IPS-15b (cell line): ENCODE results near the gene PCDHB7.
"Not testable (repeated sequence)": the region's sequence is repeated elsewhere in the genome, so short reads cannot be mapped to it uniquely, and the experiment has no call there.

Experiments
- H3K27me3 ChIP-seq: one replicate; pipeline ENCODE4 v1.6.1; 2013; ENCODE audit warnings: low read length; ENCODE audit not compliant: control insufficient read depth, insufficient read depth
- H3K36me3 ChIP-seq: one replicate; pipeline ENCODE4 v1.6.1; 2013; ENCODE audit warnings: low read length; ENCODE audit not compliant: control insufficient read depth, insufficient read depth
- H3K4me1 ChIP-seq: one replicate; pipeline ENCODE4 v1.6.1; 2013; ENCODE audit warnings: mild to moderate bottlenecking, low read length; ENCODE audit not compliant: control insufficient read depth, insufficient read depth
- H3K4me3 ChIP-seq: one replicate; pipeline ENCODE4 v1.5.1; 2013; ENCODE audit warnings: low read depth, low read length
- H3K9ac ChIP-seq: one replicate; pipeline ENCODE4 v1.6.1; 2013; ENCODE audit warnings: low read depth, mild to moderate bottlenecking, low read length
- H3K9me3 ChIP-seq: one replicate; pipeline ENCODE4 v1.6.1; 2013; ENCODE audit warnings: mild to moderate bottlenecking, low read length; ENCODE audit not compliant: control insufficient read depth, insufficient read depth

PCDHB7 gene

DNA sequence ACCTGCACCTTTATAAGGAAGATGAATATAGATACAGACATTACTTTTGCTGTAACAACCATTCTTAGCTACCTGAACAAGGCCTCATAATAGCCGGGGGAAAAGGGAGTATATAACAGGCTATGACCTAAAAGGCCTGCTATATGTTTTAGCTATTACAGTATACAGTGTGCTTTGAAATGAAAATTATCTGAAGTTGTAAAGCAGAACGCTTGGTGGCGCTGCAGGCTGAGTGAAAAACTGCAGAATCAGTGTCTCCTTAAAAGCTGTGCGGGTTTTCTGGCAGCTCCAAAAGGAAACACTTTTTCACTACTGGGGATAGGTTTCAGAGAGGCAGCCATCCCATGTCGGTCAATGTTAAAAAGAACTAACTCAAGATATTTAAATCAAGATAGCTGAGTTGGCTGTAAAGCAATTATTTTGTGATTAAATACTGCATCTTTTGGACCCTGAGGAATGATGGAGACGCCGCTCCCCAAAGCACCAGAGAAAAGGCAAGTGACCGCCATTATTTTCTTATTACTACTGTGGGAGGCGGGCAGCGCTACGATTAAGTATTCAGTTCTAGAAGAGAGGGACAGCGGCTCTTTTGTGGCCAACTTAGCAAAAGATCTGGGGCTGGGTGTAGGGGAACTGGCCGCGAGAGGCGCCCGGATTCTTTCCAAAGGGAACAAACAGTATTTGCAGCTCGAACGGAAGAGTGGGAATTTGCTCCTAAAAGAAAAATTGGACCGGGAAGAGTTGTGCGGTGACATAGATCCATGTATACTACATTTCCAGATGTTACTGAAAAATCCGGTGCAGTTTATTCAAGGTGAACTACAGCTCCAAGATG is 16.7 kb upstream of the PCDHB7 start:
- Histone ChIP-seq H3K9me3 (peaks cover 4% of the 10 kb centered on the region), H3K4me3 (peak overlapping the region; percentile 16), H3K9ac (no peak overlapping the region), H3K36me3 (no peaks in the 10 kb centered on the region), H3K4me1 (no peaks in the 10 kb centered on the region), H3K27me3 (no peaks in the 10 kb centered on the region)

DNA sequence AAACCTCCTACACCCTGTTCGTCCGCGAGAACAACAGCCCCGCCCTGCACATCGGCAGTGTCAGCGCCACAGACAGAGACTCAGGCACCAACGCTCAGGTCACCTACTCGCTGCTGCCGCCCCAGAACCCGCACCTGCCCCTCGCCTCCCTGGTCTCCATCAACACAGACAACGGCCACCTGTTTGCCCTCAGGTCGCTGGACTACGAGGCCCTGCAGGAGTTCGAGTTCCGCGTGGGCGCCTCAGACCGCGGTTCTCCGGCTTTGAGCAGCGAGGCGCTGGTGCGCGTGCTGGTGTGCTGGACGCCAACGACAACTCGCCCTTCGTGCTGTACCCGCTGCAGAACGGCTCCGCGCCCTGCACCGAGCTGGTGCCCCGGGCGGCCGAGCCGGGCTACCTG is 15.1 kb upstream of the PCDHB7 start:
- H3K4me1 ChIP-seq, H3K27me3 ChIP-seq, H3K9ac ChIP-seq, H3K9me3 ChIP-seq, H3K4me3 ChIP-seq, H3K36me3 ChIP-seq: not testable (repeated sequence)

DNA sequence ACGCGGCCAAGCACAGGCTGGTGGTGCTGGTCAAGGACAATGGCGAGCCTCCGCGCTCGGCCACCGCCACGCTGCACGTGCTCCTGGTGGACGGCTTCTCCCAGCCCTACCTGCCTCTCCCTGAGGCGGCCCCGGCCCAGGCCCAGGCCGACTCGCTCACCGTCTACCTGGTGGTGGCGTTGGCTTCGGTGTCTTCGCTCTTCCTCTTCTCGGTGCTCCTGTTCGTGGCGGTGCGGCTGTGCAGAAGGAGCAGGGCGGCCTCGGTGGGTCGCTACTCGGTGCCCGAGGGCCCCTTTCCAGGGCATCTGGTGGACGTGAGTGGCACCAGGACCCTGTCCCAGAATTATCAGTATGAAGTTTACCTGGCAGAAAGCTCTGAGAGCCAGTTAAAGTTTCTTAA is 14.5 kb upstream of the PCDHB7 start:
- not testable (repeated sequence) for H3K9ac ChIP-seq, H3K4me1 ChIP-seq, H3K4me3 ChIP-seq, H3K36me3 ChIP-seq, H3K9me3 ChIP-seq, H3K27me3 ChIP-seq

DNA sequence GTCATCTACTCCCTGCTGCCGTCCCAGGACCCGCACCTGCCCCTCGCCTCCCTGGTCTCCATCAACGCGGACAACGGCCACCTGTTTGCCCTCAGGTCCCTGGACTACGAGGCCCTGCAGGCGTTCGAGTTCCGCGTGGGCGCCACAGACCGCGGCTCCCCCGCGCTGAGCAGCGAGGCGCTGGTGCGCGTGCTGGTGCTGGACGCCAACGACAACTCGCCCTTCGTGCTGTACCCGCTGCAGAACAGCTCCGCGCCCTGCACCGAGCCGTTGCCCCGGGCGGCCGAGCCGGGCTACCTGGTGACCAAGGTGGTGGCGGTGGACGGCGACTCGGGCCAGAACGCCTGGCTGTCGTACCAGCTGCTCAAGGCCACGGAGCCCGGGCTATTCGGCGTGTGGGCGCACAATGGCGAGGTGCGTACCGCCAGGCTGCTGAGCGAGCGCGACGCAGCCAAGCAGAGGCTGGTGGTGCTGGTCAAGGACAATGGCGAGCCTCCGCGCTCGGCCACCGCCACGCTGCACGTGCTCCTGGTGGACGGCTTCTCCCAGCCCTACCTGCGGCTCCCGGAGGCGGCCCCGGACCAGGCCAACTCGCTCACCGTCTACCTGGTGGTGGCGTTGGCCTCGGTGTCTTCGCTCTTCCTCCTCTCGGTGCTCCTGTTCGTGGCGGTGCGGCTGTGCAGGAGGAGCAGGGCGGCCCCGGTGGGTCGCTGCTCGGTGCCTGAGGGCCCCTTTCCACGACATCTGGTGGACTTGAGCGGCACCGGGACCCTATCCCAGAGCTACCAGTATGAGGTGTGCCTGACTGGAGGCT is 2.1 kb downstream of the PCDHB7 start:
- H3K4me1 ChIP-seq, H3K36me3 ChIP-seq, H3K9ac ChIP-seq, H3K4me3 ChIP-seq, H3K9me3 ChIP-seq, H3K27me3 ChIP-seq: not testable (repeated sequence)

DNA sequence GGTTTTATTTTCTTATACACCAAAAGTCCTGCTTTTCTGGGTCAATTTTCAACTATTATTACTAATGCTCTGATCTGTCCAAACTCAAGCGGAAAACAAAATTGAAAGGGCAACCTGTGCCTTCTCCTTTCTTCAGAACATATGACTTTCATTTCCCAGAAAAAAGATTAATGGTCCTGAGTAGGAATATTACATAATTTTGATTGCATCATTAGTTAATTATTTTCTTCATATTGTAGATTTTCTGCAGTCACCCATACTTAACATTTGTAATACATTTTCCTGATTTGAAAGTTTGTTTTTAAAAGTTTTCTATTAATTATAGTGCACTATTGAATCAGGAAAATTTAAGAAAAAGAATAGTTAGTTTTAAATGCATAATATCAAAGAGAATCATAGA is 3.5 kb downstream of the PCDHB7 start:
- H3K4me1 ChIP-seq: no peaks in the 10 kb centered on the region
- H3K4me3 ChIP-seq: no peak overlapping the region
- H3K9ac ChIP-seq: no peak overlapping the region

DNA sequence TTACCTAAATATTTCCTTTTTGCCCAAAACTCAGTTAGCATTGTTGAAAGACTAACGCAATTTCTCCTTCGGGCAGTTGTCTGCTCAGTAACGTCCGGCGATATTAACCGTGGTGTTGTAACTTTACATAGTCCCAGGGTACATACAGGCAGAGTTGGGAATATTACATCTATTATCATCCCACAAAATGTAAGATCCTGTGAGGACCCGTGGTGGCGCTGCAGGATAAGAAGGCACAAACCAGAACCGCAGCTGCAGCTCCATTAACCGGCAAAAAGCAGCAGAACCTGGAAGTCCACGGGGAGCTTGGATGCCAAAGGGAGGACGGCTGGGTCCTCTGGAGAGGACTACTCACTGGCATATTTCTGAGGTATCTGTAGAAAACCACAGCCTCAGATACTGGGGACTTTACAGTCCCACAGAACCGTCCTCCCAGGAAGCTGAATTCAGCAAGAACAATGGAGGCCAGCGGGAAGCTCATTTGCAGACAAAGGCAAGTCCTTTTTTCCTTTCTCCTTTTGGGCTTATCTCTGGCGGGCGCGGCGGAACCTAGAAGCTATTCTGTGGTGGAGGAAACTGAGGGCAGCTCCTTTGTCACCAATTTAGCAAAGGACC is 5.2 kb downstream of the PCDHB7 start, which contains the start of gene PCDHB8:
Gene PCDHB8, plus strand, starts transcription at position 214 of the 615 bp plus-strand sequence. Its CDS starts 245 bp downstream, at position 459.
- H3K9ac ChIP-seq, H3K36me3 ChIP-seq, H3K4me1 ChIP-seq, H3K4me3 ChIP-seq, H3K27me3 ChIP-seq, H3K9me3 ChIP-seq: not testable (repeated sequence)

More for the DNA sequence above, 3.5 kb downstream of the PCDHB7 start:
- Histone ChIP-seq H3K27me3 (no peaks in the 10 kb centered on the region), H3K36me3 (no peaks in the 10 kb centered on the region), H3K9me3 (peaks cover 7% of the 10 kb centered on the region)

DNA sequence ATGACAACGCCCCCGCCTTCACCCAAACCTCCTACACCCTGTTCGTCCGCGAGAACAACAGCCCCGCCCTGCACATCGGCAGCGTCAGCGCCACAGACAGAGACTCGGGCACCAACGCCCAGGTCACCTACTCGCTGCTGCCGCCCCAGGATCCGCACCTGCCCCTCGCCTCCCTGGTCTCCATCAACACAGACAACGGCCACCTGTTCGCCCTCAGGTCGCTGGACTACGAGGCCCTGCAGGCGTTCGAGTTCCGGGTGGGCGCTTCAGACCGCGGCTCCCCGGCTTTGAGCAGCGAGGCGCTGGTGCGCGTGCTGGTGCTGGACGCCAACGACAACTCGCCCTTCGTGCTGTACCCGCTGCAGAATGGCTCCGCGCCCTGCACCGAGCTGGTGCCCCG is 6.9 kb downstream of the PCDHB7 start:
- H3K9me3 ChIP-seq, H3K4me3 ChIP-seq, H3K27me3 ChIP-seq, H3K4me1 ChIP-seq, H3K36me3 ChIP-seq, H3K9ac ChIP-seq: not testable (repeated sequence)

DNA sequence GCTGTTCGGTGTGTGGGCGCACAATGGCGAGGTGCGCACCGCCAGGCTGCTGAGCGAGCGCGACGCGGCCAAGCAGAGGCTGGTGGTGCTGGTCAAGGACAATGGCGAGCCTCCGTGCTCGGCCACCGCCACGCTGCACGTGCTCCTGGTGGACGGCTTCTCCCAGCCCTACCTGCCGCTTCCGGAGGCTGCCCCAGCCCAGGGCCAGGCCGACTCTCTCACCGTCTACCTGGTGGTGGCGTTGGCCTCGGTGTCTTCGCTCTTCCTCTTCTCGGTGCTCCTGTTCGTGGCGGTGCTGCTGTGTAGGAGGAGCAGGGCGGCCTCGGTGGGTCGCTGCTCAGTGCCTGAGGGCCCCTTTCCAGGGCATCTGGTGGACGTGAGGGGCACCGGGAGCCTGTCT is 7.4 kb downstream of the PCDHB7 start:
- H3K9me3 ChIP-seq, H3K4me3 ChIP-seq, H3K4me1 ChIP-seq, H3K27me3 ChIP-seq, H3K36me3 ChIP-seq, H3K9ac ChIP-seq: not testable (repeated sequence)

DNA sequence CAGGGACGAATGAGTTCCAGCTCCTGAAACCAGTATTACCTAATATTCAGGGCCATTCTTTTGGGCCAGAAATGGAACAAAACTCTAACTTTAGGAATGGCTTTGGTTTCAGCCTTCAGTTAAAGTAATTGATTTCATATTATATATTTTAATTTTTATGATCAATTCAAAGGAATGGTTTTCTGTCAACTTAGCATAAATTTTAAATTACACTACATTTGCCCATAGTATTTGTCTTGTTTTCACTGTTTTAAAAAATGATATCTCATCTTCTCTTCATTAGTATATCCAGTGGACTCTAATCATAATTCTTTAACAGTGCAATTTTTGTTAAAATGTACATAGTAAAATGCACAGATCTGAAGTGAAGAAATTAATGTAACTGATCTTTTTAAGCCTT is 7.9 kb downstream of the PCDHB7 start:
- Histone ChIP-seq H3K36me3 (no peaks in the 10 kb centered on the region), H3K27me3 (no peaks in the 10 kb centered on the region), H3K9me3 (peaks cover 6% of the 10 kb centered on the region), H3K4me1 (no peaks in the 10 kb centered on the region), H3K9ac (no peak overlapping the region), H3K4me3 (no peak overlapping the region)

DNA sequence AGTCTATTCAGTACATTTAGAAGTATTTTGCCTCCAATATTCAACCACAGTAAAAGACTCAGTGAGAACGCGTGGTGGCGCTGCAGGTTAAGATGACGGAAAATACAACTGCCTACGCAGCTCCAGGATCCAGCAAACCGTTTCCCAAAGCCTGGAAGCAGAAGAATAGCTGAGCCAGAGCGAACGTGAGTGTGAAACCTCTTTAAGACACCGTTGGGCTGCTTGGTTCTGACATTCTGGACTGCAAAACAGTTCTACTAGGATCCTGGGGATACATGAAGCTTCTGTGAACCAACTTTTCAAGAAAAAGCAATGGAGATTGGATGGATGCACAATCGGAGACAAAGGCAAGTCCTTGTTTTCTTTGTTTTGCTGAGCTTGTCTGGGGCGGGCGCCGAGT is 9.8 kb downstream of the PCDHB7 start, which contains the start of gene PCDHB16:
Gene PCDHB16, plus strand, starts transcription at position 140 of the 400 bp plus-strand sequence. Its CDS starts 173 bp downstream, at position 313.
- no peak within 1 kb of the TSS for H3K9ac ChIP-seq
- no peaks in the 10 kb centered on the region for H3K27me3 ChIP-seq
- no peaks in the 10 kb centered on the region for H3K4me1 ChIP-seq
- H3K9me3 ChIP-seq: peaks cover 3% of the 10 kb centered on the region
- no peaks in the 10 kb centered on the region for H3K36me3 ChIP-seq
- no peak within 1 kb of the TSS for H3K4me3 ChIP-seq

DNA sequence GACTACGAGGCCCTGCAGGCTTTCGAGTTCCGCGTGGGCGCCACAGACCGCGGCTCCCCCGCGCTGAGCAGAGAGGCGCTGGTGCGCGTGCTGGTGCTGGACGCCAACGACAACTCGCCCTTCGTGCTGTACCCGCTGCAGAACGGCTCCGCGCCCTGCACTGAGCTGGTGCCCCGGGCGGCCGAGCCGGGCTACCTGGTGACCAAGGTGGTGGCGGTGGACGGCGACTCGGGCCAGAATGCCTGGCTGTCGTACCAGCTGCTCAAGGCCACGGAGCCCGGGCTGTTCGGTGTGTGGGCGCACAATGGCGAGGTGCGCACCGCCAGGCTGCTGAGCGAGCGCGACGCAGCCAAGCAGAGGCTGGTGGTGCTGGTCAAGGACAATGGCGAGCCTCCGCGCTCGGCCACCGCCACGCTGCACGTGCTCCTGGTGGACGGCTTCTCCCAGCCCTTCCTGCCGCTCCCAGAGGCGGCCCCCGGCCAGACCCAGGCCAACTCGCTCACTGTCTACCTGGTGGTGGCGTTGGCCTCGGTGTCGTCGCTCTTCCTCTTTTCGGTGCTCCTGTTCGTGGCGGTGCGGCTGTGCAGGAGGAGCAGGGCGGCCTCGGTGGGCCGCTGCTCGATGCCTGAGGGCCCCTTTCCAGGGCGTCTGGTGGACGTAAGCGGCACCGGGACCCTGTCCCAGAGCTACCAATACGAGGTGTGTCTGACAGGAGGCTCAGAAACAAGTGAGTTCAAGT is 11.8 kb downstream of the PCDHB7 start:
- not testable (repeated sequence) for H3K9me3 ChIP-seq, H3K4me3 ChIP-seq, H3K4me1 ChIP-seq, H3K9ac ChIP-seq, H3K27me3 ChIP-seq, H3K36me3 ChIP-seq
